PC-3 (cell line): ENCODE data around the gene LNPEP. TPM values are rescaled to one million over a fixed set of nuclear protein-coding genes. Genes with fewer than 3 reads are reported as not detected.

Experiments
- ATAC-seq: fragments of 200-7000 bp; cut with Tn5 transposase; 2 replicates; pipeline ENCODE4 v1.9.1; 2020; ENCODE audit warnings: mild to moderate bottlenecking, moderate library complexity
- BruUV-seq: library from RNA; stranded (reverse); fragments of 400-500 nt; replicated peaks from 2 replicates; lab custom pipeline; 2021; lab: Mats Ljungman, UMichigan
- CTCF ChIA-PET: fragments of 300-600 bp; sonication (Branson Sonifier 250); formaldehyde crosslinking; loops from one replicate; lab custom pipeline; 2022; ENCODE audit warnings: antibody characterized with exemption; lab: Charles Lee
- POLR2A ChIA-PET: fragments of 300-600 bp; sonication (Branson Sonifier 250); formaldehyde crosslinking; loops from one replicate; lab custom pipeline; 2022; ENCODE audit warnings: antibody characterized with exemption; ENCODE audit not compliant: unreplicated experiment; lab: Charles Lee
- DNase-seq: peaks from one replicate; pipeline ENCODE4 v3.0.0-alpha.2; 2015
- H2AFZ ChIP-seq: fragments of 300-600 bp; sonication (generic); 2 replicates; pipeline ENCODE4 v1.6.0; 2016; ENCODE audit warnings: antibody characterized with exemption, low read length
- H3F3A ChIP-seq: fragments of 300-600 bp; sonication (generic); one replicate; pipeline ENCODE4 v1.6.0; 2017; ENCODE audit warnings: antibody characterized with exemption, low read length, control low read depth, mild to moderate bottlenecking; ENCODE audit not compliant: unreplicated experiment
- H3K27ac ChIP-seq: fragments of 300-600 bp; sonication (generic); 2 replicates; pipeline ENCODE4 v1.5.1; 2016; ENCODE audit warnings: mild to moderate bottlenecking, low read length
- H3K27me3 ChIP-seq: fragments of 300-600 bp; sonication (generic); 2 replicates; pipeline ENCODE4 v1.6.1; 2016; ENCODE audit warnings: low read length, mixed read lengths
- H3K36me3 ChIP-seq: fragments of 300-600 bp; sonication (generic); 2 replicates; pipeline ENCODE4 v1.6.1; 2016; ENCODE audit warnings: low read depth, mixed run types, low read length, mixed read lengths
- H3K4me1 ChIP-seq: fragments of 300-600 bp; sonication (generic); 2 replicates; pipeline ENCODE4 v1.5.1; 2016; ENCODE audit warnings: low read length; ENCODE audit not compliant: insufficient read depth
- H3K4me2 ChIP-seq: fragments of 300-600 bp; sonication (generic); 2 replicates; pipeline ENCODE4 v1.6.0; 2016; ENCODE audit warnings: low read length
- H3K4me3 ChIP-seq: fragments of 300-600 bp; sonication (generic); 2 replicates; pipeline ENCODE4 v1.5.1; 2016; ENCODE audit warnings: mild to moderate bottlenecking, low read length, mixed read lengths
- H3K79me2 ChIP-seq: fragments of 300-600 bp; sonication (generic); 2 replicates; pipeline ENCODE4 v1.6.1; 2017; ENCODE audit warnings: low read length, mixed read lengths
- H3K9ac ChIP-seq: fragments of 300-600 bp; sonication (generic); 2 replicates; pipeline ENCODE4 v1.6.0; 2016; ENCODE audit warnings: mild to moderate bottlenecking, low read length
- H3K9me2 ChIP-seq: fragments of 300-600 bp; sonication (generic); replicated peaks from 2 replicates; pipeline ENCODE4 v1.6.1; 2016; ENCODE audit warnings: mixed run types, low read length, mixed read lengths
- H3K9me3 ChIP-seq: fragments of 300-600 bp; sonication (generic); 2 replicates; pipeline ENCODE4 v1.6.1; 2016; ENCODE audit warnings: low read length, mixed read lengths
- H4K20me1 ChIP-seq: fragments of 300-600 bp; sonication (generic); 2 replicates; pipeline ENCODE4 v1.6.1; 2016; ENCODE audit warnings: low read length, mixed read lengths
- CTCF ChIP-seq: fragments of 300-600 bp; sonication (generic); conservative IDR thresholded peaks from 2 replicates; pipeline ENCODE4 v1.5.1; 2017; ENCODE audit warnings: antibody characterized with exemption, low read depth, mild to moderate bottlenecking, low read length
- EZH2 ChIP-seq: fragments of 300-600 bp; sonication (generic); IDR thresholded peaks from one replicate; pipeline ENCODE4 v1.6.1; 2017; ENCODE audit warnings: antibody characterized with exemption, mild to moderate bottlenecking, low read length; ENCODE audit not compliant: unreplicated experiment
- EZH2phosphoT487 ChIP-seq: fragments of 300-600 bp; sonication (generic); IDR thresholded peaks from 2 replicates; pipeline ENCODE4 v1.6.1; 2018; ENCODE audit warnings: mild to moderate bottlenecking, antibody characterized with exemption, low read length, borderline replicate concordance
- intact Hi-C: fragments of 100-400 bp; cut with micrococcal nuclease; formaldehyde crosslinking; loops from 2 replicates; pipeline ENCODE4 v1.9.0; 2023
- total RNA-seq: library from RNA; depleted of rRNA; stranded (reverse); fragments of >200 nt; gene quantifications from 2 replicates; pipeline ENCODE4 v1.2.3, GENCODE V29; 2014

Gene LNPEP
- total RNA-seq, 1 experiment from 2014 or later, result 11.1 TPM

- H3K79me2 ChIP-seq, result peaks cover 6% of the 10 kb centered on the region
- no peaks in the 10 kb centered on the region for H3F3A ChIP-seq
- no peak for ATAC-seq
- BruUV-seq, result no TSS peak
- H3K27me3 ChIP-seq, result no peaks in the 10 kb centered on the region
- no peaks in the 10 kb centered on the region for H3K36me3 ChIP-seq
- peaks cover 13% of the 10 kb centered on the region for H3K4me1 ChIP-seq
- H3K4me3 ChIP-seq, result no peak overlapping the region
- no peak overlapping the region for H3K27ac ChIP-seq
- ChIA-PET CTCF (no interaction called here), POLR2A (no interaction called here)
- no peak overlapping the region for H3K4me2 ChIP-seq
- H3K9me2 ChIP-seq, result no peaks in the 10 kb centered on the region
- TF ChIP-seq CTCF (no peak), EZH2 (no peak), EZH2phosphoT487 (no peak)
- intact Hi-C loops, result no loop called here
- no peaks in the 10 kb centered on the region for H3K9me3 ChIP-seq
- H2AFZ ChIP-seq, result no peak overlapping the region
- no peaks in the 10 kb centered on the region for H4K20me1 ChIP-seq
- H3K9ac ChIP-seq, result no peak overlapping the region
- DNase-seq, result no peak
Measured at GRCh38 chr5:96932026-96932425, 3.9 kb upstream of the LNPEP start.

GRCh38 chr5:96933764-96934707, 1.8 kb upstream of the LNPEP start:
- H3K79me2 ChIP-seq, result peaks cover 26% of the 10 kb centered on the region
- H4K20me1 ChIP-seq, result no peaks in the 10 kb centered on the region
- ChIA-PET POLR2A (interaction anchor here (0.6 kb wide), 1 partner anchor 66 kb away, joined by 4 read pairs; no protein-coding TSS in a partner anchor), CTCF (no interaction called here)
- ATAC-seq (no peak), DNase-seq (no peak)
- no peaks in the 10 kb centered on the region for H3K27me3 ChIP-seq
- intact Hi-C loops, result loop anchor here (1.0 to 2.0 kb wide), 4 partner anchors 58 to 209 kb away; partner anchors contain the start of genes ERAP2 and LIX1
- no peaks in the 10 kb centered on the region for H3K9me2 ChIP-seq
- peak overlapping the region; percentile 84 for H3K9ac ChIP-seq
- peaks cover 29% of the 10 kb centered on the region for H3K4me1 ChIP-seq
- no peaks in the 10 kb centered on the region for H3K36me3 ChIP-seq
- H3K27ac ChIP-seq, result peak overlapping the region; percentile 86
- H3K4me3 ChIP-seq, result peak overlapping the region; percentile 76
- peak overlapping the region; percentile 81 for H2AFZ ChIP-seq
- H3K4me2 ChIP-seq, result peak overlapping the region; percentile 86
- H3K9me3 ChIP-seq, result no peaks in the 10 kb centered on the region
- H3F3A ChIP-seq, result no peaks in the 10 kb centered on the region
- TF ChIP-seq CTCF (no peak), EZH2 (no peak), EZH2phosphoT487 (no peak)
- BruUV-seq, result no TSS peak
